ENCODE measurements around the gene CACHD1. TPM values are rescaled to one million over a fixed set of nuclear protein-coding genes. Genes with fewer than 3 reads are reported as not detected.
"Not testable (repeated sequence)": the region's sequence is repeated elsewhere in the genome, so short reads cannot be mapped to it uniquely, and the experiment has no call there.

Gene CACHD1
- total and polyA plus RNA-seq, 2 experiments from 2014 or later, result 41.3 to 54.4 TPM

DNA sequence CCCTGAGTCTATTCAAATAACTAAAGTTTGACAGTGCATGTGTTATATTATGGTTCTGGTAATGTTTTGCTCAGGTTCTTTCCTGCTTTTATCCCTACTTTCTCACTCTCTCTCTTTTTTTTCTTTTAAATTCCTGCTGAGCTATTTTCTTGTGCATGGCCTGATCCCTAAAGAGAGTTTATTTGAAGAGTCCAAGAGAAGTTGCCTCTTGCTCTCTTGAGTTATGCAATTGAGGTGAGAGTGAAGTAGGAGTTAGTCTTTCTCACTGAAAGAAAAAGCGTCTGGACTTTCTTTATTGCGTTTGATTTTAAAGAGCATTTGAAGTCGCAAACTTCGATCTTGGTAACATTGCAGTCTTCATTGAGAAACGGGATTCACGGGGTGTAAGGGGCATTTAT, 138.7 kb downstream of the CACHD1 start:
- no peak overlapping the region for H3K27ac ChIP-seq
- peaks cover 15% of the 10 kb centered on the region for H3K4me1 ChIP-seq (ENCODE audit: low read depth)
- TF ChIP-seq, protein P1, sequence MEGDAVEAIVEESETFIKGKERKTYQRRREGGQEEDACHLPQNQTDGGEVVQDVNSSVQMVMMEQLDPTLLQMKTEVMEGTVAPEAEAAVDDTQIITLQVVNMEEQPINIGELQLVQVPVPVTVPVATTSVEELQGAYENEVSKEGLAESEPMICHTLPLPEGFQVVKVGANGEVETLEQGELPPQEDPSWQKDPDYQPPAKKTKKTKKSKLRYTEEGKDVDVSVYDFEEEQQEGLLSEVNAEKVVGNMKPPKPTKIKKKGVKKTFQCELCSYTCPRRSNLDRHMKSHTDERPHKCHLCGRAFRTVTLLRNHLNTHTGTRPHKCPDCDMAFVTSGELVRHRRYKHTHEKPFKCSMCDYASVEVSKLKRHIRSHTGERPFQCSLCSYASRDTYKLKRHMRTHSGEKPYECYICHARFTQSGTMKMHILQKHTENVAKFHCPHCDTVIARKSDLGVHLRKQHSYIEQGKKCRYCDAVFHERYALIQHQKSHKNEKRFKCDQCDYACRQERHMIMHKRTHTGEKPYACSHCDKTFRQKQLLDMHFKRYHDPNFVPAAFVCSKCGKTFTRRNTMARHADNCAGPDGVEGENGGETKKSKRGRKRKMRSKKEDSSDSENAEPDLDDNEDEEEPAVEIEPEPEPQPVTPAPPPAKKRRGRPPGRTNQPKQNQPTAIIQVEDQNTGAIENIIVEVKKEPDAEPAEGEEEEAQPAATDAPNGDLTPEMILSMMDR (IDR thresholded peaks at IDR 0.05; ENCODE audit: low read depth, low read length), result no peak
- H3K36me3 ChIP-seq, result peaks cover 9% of the 10 kb centered on the region
- H3K9me3 ChIP-seq (ENCODE audit: low read depth), result no peaks in the 10 kb centered on the region
- no peak overlapping the region for H3K4me3 ChIP-seq
- DNase-seq (ENCODE audit: low read depth in 1 of 2, low spot score in 1 of 2), result no peak
- H3K27me3 ChIP-seq, result no peaks in the 10 kb centered on the region

DNA sequence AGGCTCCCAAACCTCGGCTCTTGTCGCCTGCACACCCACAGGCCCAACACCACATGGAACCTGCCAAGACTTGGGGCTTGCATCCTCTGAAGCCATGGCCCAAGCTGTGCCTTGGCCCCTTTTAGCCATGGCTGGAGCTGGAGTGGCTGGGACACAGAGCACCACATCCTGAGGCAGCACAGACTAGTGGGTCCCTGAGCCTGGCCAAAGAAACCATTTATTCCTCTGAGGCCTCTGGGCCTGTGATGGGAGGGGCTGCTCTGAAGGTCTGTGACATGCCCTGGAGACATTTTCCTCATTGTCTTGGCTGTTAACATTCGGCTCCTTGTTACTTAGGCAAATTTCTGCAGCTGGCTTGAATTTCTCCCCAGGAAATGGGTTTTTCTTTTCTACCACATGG, 141.0 kb downstream of the CACHD1 start:
- H3K4me3 ChIP-seq; H3K9me3 ChIP-seq (ENCODE audit: low read depth); H3K36me3 ChIP-seq; H3K27ac ChIP-seq; DNase-seq (ENCODE audit: low read depth in 1 of 2, low spot score in 1 of 2); H3K27me3 ChIP-seq: not testable (repeated sequence)
- H3K4me1 ChIP-seq (ENCODE audit: low read depth), result peaks cover 38% of the 10 kb centered on the region

DNA sequence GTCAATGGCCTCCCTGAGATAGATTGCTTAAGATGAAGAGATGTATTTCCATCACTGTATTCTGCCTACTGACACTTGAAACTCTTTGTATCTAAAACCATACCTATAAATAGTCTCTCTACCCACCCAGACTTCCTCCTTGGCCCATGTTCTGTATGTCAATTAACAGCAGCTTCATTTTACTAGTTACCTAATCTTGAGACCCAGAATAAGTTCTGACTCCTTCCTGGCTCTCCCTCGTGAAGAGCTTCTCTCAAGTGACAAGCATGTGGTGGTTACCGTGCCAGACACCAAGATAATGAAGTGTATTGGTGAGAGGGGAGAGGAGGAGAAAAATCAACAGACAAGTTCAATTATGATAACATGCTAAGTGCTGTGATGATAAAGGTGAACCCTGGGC, 146.1 kb downstream of the CACHD1 start:
- Histone ChIP-seq H3K4me1 (ENCODE audit: low read depth) (peaks cover 44% of the 10 kb centered on the region), H3K36me3 (peaks cover under 1% of the 10 kb centered on the region)
- TF ChIP-seq, protein P1 (IDR thresholded peaks at IDR 0.05; ENCODE audit: low read depth, low read length), result no peak

DNA sequence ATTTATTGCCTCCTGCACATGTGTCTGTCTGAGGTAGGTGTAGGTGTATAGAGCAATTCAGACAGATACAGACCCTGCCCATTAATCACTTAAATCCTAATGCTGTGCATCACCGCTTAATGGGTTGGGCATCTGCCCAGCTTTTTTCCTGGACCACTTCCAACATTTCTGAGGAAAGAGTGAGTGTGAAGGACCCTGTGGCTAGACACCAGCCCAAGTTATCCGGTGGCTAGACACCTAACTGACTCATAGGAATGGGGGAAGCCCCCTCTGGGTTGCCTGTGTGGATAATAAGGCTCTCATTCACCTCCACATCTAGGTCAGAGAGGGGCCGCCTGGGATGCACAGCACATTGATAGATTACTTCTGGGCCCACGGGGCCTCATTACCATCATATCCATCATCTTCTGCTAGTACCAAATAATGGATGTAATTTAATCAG, 153.8 kb downstream of the CACHD1 start:
- TF ChIP-seq, protein P1 (IDR thresholded peaks at IDR 0.05; ENCODE audit: low read depth, low read length), result no peak
- H3K27ac ChIP-seq, result no peak overlapping the region
- peak in 1 of 2 donors; percentile 22 for DNase-seq (ENCODE audit: low read depth in 1 of 2, low spot score in 1 of 2)

More for the DNA sequence above, 146.1 kb downstream of the CACHD1 start:
- Histone ChIP-seq H3K27me3 (no peaks in the 10 kb centered on the region), H3K27ac (peak overlapping the region; percentile 51), H3K9me3 (ENCODE audit: low read depth) (no peaks in the 10 kb centered on the region), H3K4me3 (no peak overlapping the region)
- peak in 1 of 2 donors; percentile 73 for DNase-seq (ENCODE audit: low read depth in 1 of 2, low spot score in 1 of 2)

DNA sequence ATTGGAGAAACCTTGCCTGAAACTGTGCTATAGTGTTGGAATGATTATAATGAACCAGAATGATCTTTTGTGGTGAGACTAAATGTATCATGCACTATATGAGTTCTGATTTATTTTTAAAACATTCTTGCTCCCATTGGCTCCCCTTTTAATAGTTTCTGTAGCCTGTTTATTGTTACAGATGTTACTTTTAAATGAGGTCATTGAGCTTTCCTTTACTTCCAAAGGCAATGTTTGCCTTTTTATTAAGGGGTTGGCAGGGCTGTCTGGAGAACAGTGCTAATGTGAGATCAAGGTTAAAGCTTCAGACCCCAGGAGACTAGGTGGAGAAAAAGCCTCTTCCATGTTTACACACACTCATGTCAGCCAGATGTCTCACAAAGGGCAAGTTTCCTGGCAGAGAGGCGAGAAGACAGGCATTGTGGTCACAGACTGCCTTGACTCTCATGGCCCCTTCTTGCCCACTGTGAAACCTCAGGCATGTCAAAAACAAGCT, 154.3 kb downstream of the CACHD1 start:
- DNase-seq (ENCODE audit: low read depth in 1 of 2, low spot score in 1 of 2), result peak in 1 of 2 donors; percentile 38
- Histone ChIP-seq H3K36me3 (no peaks in the 10 kb centered on the region), H3K4me1 (ENCODE audit: low read depth) (peaks cover 22% of the 10 kb centered on the region), H3K27me3 (no peaks in the 10 kb centered on the region), H3K4me3 (no peak overlapping the region), H3K27ac (no peak overlapping the region), H3K9me3 (ENCODE audit: low read depth) (no peaks in the 10 kb centered on the region)
- TF ChIP-seq, protein P1 (IDR thresholded peaks at IDR 0.05; ENCODE audit: low read depth, low read length), result no peak

More for the DNA sequence above, 153.8 kb downstream of the CACHD1 start:
- H3K4me1 ChIP-seq (ENCODE audit: low read depth), result peaks cover 22% of the 10 kb centered on the region
- no peaks in the 10 kb centered on the region for H3K9me3 ChIP-seq (ENCODE audit: low read depth)
- no peaks in the 10 kb centered on the region for H3K36me3 ChIP-seq
- no peaks in the 10 kb centered on the region for H3K27me3 ChIP-seq
- no peak overlapping the region for H3K4me3 ChIP-seq

DNA sequence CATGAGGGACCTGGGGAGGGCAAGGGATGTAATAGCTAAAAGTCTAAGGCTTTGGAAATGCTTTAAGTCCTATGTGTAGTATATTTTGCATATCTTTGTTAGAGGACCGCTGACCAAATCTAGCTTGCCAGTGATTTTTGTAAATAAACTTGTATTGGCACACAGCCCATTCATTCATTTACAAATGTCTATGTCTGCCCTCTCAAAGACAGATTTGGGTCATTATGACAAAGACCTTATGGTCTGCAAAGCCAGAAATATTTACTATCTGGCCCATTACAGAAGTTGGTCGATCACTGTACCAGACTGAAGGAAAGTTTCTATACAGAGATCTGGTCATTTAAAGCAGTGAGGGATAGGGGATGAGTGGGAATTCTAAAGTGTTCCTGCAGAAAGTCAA, 154.9 kb downstream of the CACHD1 start:
- Histone ChIP-seq H3K27ac (no peak overlapping the region), H3K36me3 (no peaks in the 10 kb centered on the region), H3K4me1 (ENCODE audit: low read depth) (peaks cover 22% of the 10 kb centered on the region), H3K27me3 (no peaks in the 10 kb centered on the region), H3K4me3 (no peak overlapping the region), H3K9me3 (ENCODE audit: low read depth) (no peaks in the 10 kb centered on the region)
- TF ChIP-seq, protein P1 (IDR thresholded peaks at IDR 0.05; ENCODE audit: low read depth, low read length), result no peak
- peak in 1 of 2 donors; percentile 20 for DNase-seq (ENCODE audit: low read depth in 1 of 2, low spot score in 1 of 2)

Data from cardiac muscle cell (in vitro differentiated cells and primary cell).